DOHH2 (cell line): Measurements from ENCODE around the gene SPRR4.

Source experiments
- EZH2phosphoT487 ChIP-seq: fragments of 200-600 bp; sonication (generic); IDR thresholded peaks from 2 replicates; pipeline ENCODE4 v1.6.1; 2017; ENCODE audit warnings: borderline replicate concordance, mild to moderate bottlenecking, antibody characterized with exemption, low read length, moderate library complexity, mixed read lengths
- TF ChIP-seq, protein P1 (sequence below): fragments of 200-600 bp; sonication (generic); IDR thresholded peaks from one replicate; pipeline ENCODE4 v1.5.1; 2014; ENCODE audit warnings: antibody characterized with exemption, mild to moderate bottlenecking, low read depth, low read length; ENCODE audit not compliant: poor library complexity, severe bottlenecking

DNA sequence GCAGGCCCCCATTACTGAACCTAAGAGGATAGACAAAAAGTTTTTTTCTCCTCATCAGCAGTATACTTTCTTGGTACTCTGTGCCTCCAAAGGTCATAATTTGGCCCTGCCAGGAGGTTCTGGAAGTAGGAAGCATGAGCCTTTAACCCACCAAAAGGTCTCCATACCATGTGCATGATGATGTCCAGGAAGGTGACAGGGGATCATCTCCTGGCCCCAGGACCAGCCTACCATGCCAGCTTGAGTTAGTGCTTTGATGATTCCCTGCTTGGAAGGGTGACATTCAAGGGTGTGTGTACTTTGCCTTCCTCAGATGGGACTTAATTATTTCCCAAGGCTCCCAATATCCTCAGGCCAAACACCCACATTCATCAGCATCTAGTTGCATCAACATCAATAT lies 7.2 kb downstream of the SPRR4 start:
- TF ChIP-seq, protein P1, sequence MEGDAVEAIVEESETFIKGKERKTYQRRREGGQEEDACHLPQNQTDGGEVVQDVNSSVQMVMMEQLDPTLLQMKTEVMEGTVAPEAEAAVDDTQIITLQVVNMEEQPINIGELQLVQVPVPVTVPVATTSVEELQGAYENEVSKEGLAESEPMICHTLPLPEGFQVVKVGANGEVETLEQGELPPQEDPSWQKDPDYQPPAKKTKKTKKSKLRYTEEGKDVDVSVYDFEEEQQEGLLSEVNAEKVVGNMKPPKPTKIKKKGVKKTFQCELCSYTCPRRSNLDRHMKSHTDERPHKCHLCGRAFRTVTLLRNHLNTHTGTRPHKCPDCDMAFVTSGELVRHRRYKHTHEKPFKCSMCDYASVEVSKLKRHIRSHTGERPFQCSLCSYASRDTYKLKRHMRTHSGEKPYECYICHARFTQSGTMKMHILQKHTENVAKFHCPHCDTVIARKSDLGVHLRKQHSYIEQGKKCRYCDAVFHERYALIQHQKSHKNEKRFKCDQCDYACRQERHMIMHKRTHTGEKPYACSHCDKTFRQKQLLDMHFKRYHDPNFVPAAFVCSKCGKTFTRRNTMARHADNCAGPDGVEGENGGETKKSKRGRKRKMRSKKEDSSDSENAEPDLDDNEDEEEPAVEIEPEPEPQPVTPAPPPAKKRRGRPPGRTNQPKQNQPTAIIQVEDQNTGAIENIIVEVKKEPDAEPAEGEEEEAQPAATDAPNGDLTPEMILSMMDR, result no peak
- no peak for TF ChIP-seq EZH2phosphoT487
